Measurements from ENCODE around the gene TOM1L2.

The TOM1L2 gene

GRCh38 chr17:17815062-17815406 lies 157.2 kb downstream of the TOM1L2 start:
- no peak for TF ChIP-seq CTCF (IDR thresholded peaks at IDR 0.05; ENCODE audit: insufficient read depth, low read depth, low read length, missing control alignments)
- no peak overlapping the region for H3K4me3 ChIP-seq (ENCODE audit: low read depth, low read length)
- no peak for DNase-seq (ENCODE audit: low read depth)

GRCh38 chr17:17814162-17815061 lies 157.8 kb downstream of the TOM1L2 start:
- TF ChIP-seq CTCF (IDR thresholded peaks at IDR 0.05; ENCODE audit: insufficient read depth, low read depth, low read length, missing control alignments), result no peak
- H3K4me3 ChIP-seq (ENCODE audit: low read depth, low read length), result no peak overlapping the region
- DNase-seq (ENCODE audit: low read depth), result no peak

GRCh38 chr17:17813725-17814095 lies 158.5 kb downstream of the TOM1L2 start:
- no peak for DNase-seq (ENCODE audit: low read depth)
- TF ChIP-seq CTCF (IDR thresholded peaks at IDR 0.05; ENCODE audit: insufficient read depth, low read depth, low read length, missing control alignments), result no peak
- no peak overlapping the region for H3K4me3 ChIP-seq (ENCODE audit: low read depth, low read length)

- no peak for DNase-seq (ENCODE audit: low read depth)
- no peak overlapping the region for H3K4me3 ChIP-seq (ENCODE audit: low read depth, low read length)
- TF ChIP-seq CTCF (IDR thresholded peaks at IDR 0.05; ENCODE audit: insufficient read depth, low read depth, low read length, missing control alignments), result no peak
Measured at GRCh38 chr17:17813055-17813724, 159.0 kb downstream of the TOM1L2 start.

GRCh38 chr17:17812211-17813054 lies 159.8 kb downstream of the TOM1L2 start:
- peak; percentile 97 for TF ChIP-seq CTCF (IDR thresholded peaks at IDR 0.05; ENCODE audit: insufficient read depth, low read depth, low read length, missing control alignments)
- peak; percentile 79 for DNase-seq (ENCODE audit: low read depth)
- H3K4me3 ChIP-seq (ENCODE audit: low read depth, low read length), result no peak overlapping the region

GRCh38 chr17:17811381-17812210 lies 160.6 kb downstream of the TOM1L2 start:
- no peak overlapping the region for H3K4me3 ChIP-seq (ENCODE audit: low read depth, low read length)
- TF ChIP-seq CTCF (IDR thresholded peaks at IDR 0.05; ENCODE audit: insufficient read depth, low read depth, low read length, missing control alignments), result no peak
- no peak for DNase-seq (ENCODE audit: low read depth)
